Caco-2 (cell line): ENCODE results near the gene CCDC91. TPM values are rescaled to one million over a fixed set of nuclear protein-coding genes. Genes with fewer than 3 reads are reported as not detected.

Experiments used
- BruUV-seq: library from RNA; stranded (reverse); fragments of 400-500 nt; replicated peaks from 2 replicates; lab custom pipeline; 2021; lab: Mats Ljungman, UMichigan
- CTCF ChIA-PET: fragments of 300-600 bp; sonication (Branson Sonifier 250); formaldehyde crosslinking; loops from one replicate; lab custom pipeline; 2022; ENCODE audit warnings: antibody characterized with exemption; lab: Charles Lee
- POLR2A ChIA-PET: fragments of 300-600 bp; sonication (Branson Sonifier 250); formaldehyde crosslinking; loops from one replicate; lab custom pipeline; 2022; ENCODE audit warnings: antibody characterized with exemption; lab: Charles Lee
- DNase-seq, 2 experiments: peaks; one replicate each; pipeline versions ENCODE4 v3.0.0 to v3.0.0-alpha.2; 2020 to 2022
- H3K27me3 ChIP-seq: replicated peaks from 2 replicates; pipeline ENCODE4 v1.6.0; 2011; ENCODE audit warnings: low read length; ENCODE audit not compliant: control insufficient read depth, insufficient read depth
- H3K36me3 ChIP-seq: 2 replicates; pipeline ENCODE4 v1.5.1; 2011; ENCODE audit warnings: low read length; ENCODE audit not compliant: control insufficient read depth, insufficient read depth
- H3K4me1 ChIP-seq: fragments of 250-450 bp; sonication (Bioruptor Pico); 2 replicates; pipeline ENCODE4 v1.5.1; 2020; ENCODE audit warnings: mild to moderate bottlenecking
- H3K4me3 ChIP-seq: 2 replicates; pipeline ENCODE4 v1.5.1; 2011; ENCODE audit warnings: low read depth, mild to moderate bottlenecking, control low read depth, low read length
- H3K9me3 ChIP-seq: fragments of 250-450 bp; sonication (Bioruptor Pico); 2 replicates; pipeline ENCODE4 v1.5.1; 2020; ENCODE audit warnings: mild to moderate bottlenecking, moderate library complexity
- H3K27ac Mint-ChIP-seq: one replicate; pipeline ENCODE4 v1.8.0; 2022; ENCODE audit warnings: mixed read lengths; ENCODE audit not compliant: unreplicated experiment
- H3K27me3 Mint-ChIP-seq: one replicate; pipeline ENCODE4 v1.8.0; 2022; ENCODE audit warnings: mixed read lengths; ENCODE audit not compliant: insufficient read depth, unreplicated experiment
- H3K36me3 Mint-ChIP-seq: one replicate; pipeline ENCODE4 v1.8.0; 2022; ENCODE audit warnings: mild to moderate bottlenecking, mixed read lengths; ENCODE audit not compliant: insufficient read depth, unreplicated experiment
- H3K4me1 Mint-ChIP-seq: one replicate; pipeline ENCODE4 v1.8.0; 2022; ENCODE audit warnings: low read depth, mixed read lengths; ENCODE audit not compliant: unreplicated experiment
- H3K4me3 Mint-ChIP-seq: one replicate; pipeline ENCODE4 v1.8.0; 2022; ENCODE audit warnings: mild to moderate bottlenecking, moderate library complexity, mixed read lengths; ENCODE audit not compliant: unreplicated experiment
- H3K9me3 Mint-ChIP-seq: one replicate; pipeline ENCODE4 v1.8.0; 2022; ENCODE audit warnings: mixed read lengths; ENCODE audit not compliant: unreplicated experiment
- intact Hi-C: fragments of 100-400 bp; cut with micrococcal nuclease; formaldehyde crosslinking; loops from one replicate; pipeline ENCODE4 v1.10.0; 2022; ENCODE audit not compliant: unreplicated experiment
- total RNA-seq: library from RNA; stranded (reverse); gene quantifications from 2 replicates; pipeline ENCODE4 v1.2.3, GENCODE V29; 2022
- TF ChIP-seq, protein P1 (sequence below), 2 experiments: fragments of 200-600 bp in 1 of 2; IDR thresholded peaks; 1 replicate in 1 of 2; 2 replicates in 1 of 2; pipeline versions ENCODE4 v1.5.1 to v1.8.0; 2011 to 2022; ENCODE audit warnings: antibody characterized with exemption in 1 of 2, control low read depth in 1 of 2, inconsistent platforms in 1 of 2, low read depth in 1 of 2, low read length in 1 of 2, mild to moderate bottlenecking in 1 of 2, moderate library complexity in 1 of 2; ENCODE audit not compliant: insufficient read depth in 1 of 2, severe bottlenecking in 1 of 2, unreplicated experiment in 1 of 2

Gene CCDC91
- total RNA-seq, 1 experiment from 2014 or later, result 21.6 TPM

DNA sequence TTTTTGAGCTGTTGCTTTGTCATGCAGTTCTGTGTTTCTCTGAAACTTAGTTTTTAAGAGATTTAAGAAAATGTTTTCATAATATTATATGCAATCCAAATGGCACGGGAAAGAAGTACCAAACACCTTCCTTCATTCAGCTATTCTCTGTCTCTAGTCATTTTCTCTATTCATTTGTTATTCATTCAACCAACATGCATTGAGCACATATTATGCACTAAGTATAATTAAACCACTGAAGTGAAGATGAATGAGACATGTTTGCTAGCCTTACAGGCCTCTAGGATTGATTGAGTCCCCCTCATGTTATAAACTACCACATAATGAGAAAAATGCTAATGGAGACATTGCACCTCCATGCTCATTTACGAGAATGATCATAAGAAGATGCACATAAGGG, 45.7 kb upstream of the CCDC91 start:
- Mint-ChIP-seq H3K36me3 (no peaks in the 10 kb centered on the region), H3K27me3 (peaks cover 3% of the 10 kb centered on the region), H3K27ac (no peak overlapping the region), H3K9me3 (no peaks in the 10 kb centered on the region), H3K4me1 (no peaks in the 10 kb centered on the region), H3K4me3 (no peak overlapping the region)
- intact Hi-C loops, result no loop called here
- Histone ChIP-seq H3K4me3 (no peak overlapping the region), H3K36me3 (no peaks in the 10 kb centered on the region), H3K27me3 (no peaks in the 10 kb centered on the region), H3K4me1 (no peaks in the 10 kb centered on the region), H3K9me3 (no peaks in the 10 kb centered on the region)
- TF ChIP-seq, protein P1, sequence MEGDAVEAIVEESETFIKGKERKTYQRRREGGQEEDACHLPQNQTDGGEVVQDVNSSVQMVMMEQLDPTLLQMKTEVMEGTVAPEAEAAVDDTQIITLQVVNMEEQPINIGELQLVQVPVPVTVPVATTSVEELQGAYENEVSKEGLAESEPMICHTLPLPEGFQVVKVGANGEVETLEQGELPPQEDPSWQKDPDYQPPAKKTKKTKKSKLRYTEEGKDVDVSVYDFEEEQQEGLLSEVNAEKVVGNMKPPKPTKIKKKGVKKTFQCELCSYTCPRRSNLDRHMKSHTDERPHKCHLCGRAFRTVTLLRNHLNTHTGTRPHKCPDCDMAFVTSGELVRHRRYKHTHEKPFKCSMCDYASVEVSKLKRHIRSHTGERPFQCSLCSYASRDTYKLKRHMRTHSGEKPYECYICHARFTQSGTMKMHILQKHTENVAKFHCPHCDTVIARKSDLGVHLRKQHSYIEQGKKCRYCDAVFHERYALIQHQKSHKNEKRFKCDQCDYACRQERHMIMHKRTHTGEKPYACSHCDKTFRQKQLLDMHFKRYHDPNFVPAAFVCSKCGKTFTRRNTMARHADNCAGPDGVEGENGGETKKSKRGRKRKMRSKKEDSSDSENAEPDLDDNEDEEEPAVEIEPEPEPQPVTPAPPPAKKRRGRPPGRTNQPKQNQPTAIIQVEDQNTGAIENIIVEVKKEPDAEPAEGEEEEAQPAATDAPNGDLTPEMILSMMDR (IDR thresholded peaks at IDR 0.05; ENCODE audit: insufficient read depth in 1 of 2, low read depth in 1 of 2, low read length in 1 of 2, severe bottlenecking in 1 of 2, unreplicated experiment in 1 of 2), result no peak
- ChIA-PET CTCF (no interaction called here), POLR2A (no interaction called here)
- no peak for DNase-seq
- BruUV-seq, result no TSS peak

DNA sequence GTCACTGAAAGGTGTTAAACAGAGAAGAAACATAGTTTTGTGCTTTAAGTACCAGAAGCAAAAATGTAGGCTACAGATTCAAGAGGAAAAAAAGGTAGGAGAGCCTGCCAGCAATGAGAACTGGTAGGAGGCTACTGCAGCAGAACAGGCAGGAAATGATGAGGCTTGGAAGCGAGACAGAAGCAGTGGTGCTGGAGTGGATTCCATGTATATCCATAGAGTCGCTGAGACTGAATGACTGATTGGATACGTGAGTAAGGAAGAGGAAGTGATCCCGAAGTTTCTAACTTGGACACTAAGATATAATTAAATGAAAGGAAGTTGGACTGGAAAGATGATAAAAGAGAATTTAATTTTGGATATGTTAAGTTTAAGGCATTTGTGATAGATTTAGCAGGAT, 45.0 kb upstream of the CCDC91 start:
- no peak overlapping the region for H3K27ac Mint-ChIP-seq
- H3K4me3 Mint-ChIP-seq, result no peak overlapping the region
- intact Hi-C loops, result no loop called here
- BruUV-seq, result no TSS peak
- no peaks in the 10 kb centered on the region for H3K4me1 Mint-ChIP-seq
- Histone ChIP-seq H3K4me3 (no peak overlapping the region), H3K36me3 (no peaks in the 10 kb centered on the region), H3K9me3 (no peaks in the 10 kb centered on the region), H3K27me3 (no peaks in the 10 kb centered on the region), H3K4me1 (no peaks in the 10 kb centered on the region)
- POLR2A ChIA-PET, result no interaction called here
- TF ChIP-seq, protein P1 (IDR thresholded peaks at IDR 0.05; ENCODE audit: insufficient read depth in 1 of 2, low read depth in 1 of 2, low read length in 1 of 2, severe bottlenecking in 1 of 2, unreplicated experiment in 1 of 2), result no peak
- CTCF ChIA-PET, result no interaction called here
- DNase-seq, result no peak
- H3K36me3 Mint-ChIP-seq, result no peaks in the 10 kb centered on the region
- H3K27me3 Mint-ChIP-seq, result peaks cover 7% of the 10 kb centered on the region
- H3K9me3 Mint-ChIP-seq, result no peaks in the 10 kb centered on the region

- H3K4me3 ChIP-seq, result no peak overlapping the region
- ChIA-PET CTCF (no interaction called here), POLR2A (no interaction called here)
- TF ChIP-seq, protein P1 (IDR thresholded peaks at IDR 0.05; ENCODE audit: insufficient read depth in 1 of 2, low read depth in 1 of 2, low read length in 1 of 2, severe bottlenecking in 1 of 2, unreplicated experiment in 1 of 2), result no peak
- Mint-ChIP-seq H3K9me3 (no peaks in the 10 kb centered on the region), H3K36me3 (no peaks in the 10 kb centered on the region), H3K27ac (no peak overlapping the region), H3K4me1 (no peaks in the 10 kb centered on the region), H3K4me3 (no peak overlapping the region), H3K27me3 (peaks cover 9% of the 10 kb centered on the region)
- no TSS peak for BruUV-seq
- intact Hi-C loops, result no loop called here
- no peaks in the 10 kb centered on the region for H3K27me3 ChIP-seq
- no peaks in the 10 kb centered on the region for H3K36me3 ChIP-seq
- DNase-seq, result no peak
- no peaks in the 10 kb centered on the region for H3K9me3 ChIP-seq
- H3K4me1 ChIP-seq, result no peaks in the 10 kb centered on the region
Observed at GRCh38 chr12:28149279-28149678, 41.0 kb upstream of the CCDC91 start.
